ENCODE measurements around the gene TMEM147. TPM values are rescaled to one million over a fixed set of nuclear protein-coding genes. Genes with fewer than 3 reads are reported as not detected.

TMEM147 gene
- total and polyA plus RNA-seq, 10 of the 15 experiments (the other 5 are each of a cell fraction or from before 2014, with no cell fraction given): 53.4 to 145 (median 79.3) TPM

- TF ChIP-seq, protein P1, sequence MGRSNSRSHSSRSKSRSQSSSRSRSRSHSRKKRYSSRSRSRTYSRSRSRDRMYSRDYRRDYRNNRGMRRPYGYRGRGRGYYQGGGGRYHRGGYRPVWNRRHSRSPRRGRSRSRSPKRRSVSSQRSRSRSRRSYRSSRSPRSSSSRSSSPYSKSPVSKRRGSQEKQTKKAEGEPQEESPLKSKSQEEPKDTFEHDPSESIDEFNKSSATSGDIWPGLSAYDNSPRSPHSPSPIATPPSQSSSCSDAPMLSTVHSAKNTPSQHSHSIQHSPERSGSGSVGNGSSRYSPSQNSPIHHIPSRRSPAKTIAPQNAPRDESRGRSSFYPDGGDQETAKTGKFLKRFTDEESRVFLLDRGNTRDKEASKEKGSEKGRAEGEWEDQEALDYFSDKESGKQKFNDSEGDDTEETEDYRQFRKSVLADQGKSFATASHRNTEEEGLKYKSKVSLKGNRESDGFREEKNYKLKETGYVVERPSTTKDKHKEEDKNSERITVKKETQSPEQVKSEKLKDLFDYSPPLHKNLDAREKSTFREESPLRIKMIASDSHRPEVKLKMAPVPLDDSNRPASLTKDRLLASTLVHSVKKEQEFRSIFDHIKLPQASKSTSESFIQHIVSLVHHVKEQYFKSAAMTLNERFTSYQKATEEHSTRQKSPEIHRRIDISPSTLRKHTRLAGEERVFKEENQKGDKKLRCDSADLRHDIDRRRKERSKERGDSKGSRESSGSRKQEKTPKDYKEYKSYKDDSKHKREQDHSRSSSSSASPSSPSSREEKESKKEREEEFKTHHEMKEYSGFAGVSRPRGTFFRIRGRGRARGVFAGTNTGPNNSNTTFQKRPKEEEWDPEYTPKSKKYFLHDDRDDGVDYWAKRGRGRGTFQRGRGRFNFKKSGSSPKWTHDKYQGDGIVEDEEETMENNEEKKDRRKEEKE (IDR thresholded peaks at IDR 0.05): no peak
- TF ChIP-seq SMAD1 (IDR thresholded peaks at IDR 0.05; ENCODE audit: low read depth, partially characterized antibody) (no peak), KAT2A (conservative IDR thresholded peaks at IDR 0.05; ENCODE audit: control insufficient read depth, low read depth, low read length) (no peak), NFXL1 (IDR thresholded peaks at IDR 0.05; ENCODE audit: borderline replicate concordance) (no peak)
Observed at GRCh38 chr19:35596366-35596999, 51.1 kb downstream of the TMEM147 start (continued).

Other genes with a start within 250 kb of the TMEM147 start
Only the 7 nearest of the 25 such genes appear.
- not detected in 2 replicates for gene KRTDAP, start 55.2 kb upstream of the TMEM147 start, total RNA-seq (2014; rRNA removed)
- not detected in 2 replicates for gene KRTDAP, start 55.2 kb upstream of the TMEM147 start, total RNA-seq (2014; rRNA removed; fragmentation: Illumina TruSeq; extraction: Trizol)
- not detected in 2 replicates for gene KRTDAP, start 55.2 kb upstream of the TMEM147 start, total RNA-seq (2021)
- 0.23 TPM in 1 of 2 replicates, not detected in the other for gene KRTDAP, start 55.2 kb upstream of the TMEM147 start, polyA plus RNA-seq (2011; rRNA removed)
- gene KRTDAP, start 55.2 kb upstream of the TMEM147 start, polyA plus RNA-seq (2014; fragmentation: Illumina TruSeq; extraction: Trizol): not detected in 2 replicates
- not detected for gene KRTDAP, start 55.2 kb upstream of the TMEM147 start, polyA plus RNA-seq (2014; fragmentation: Nextera tagmentation; extraction: Ambion mirVana)
- not detected in 2 replicates for gene KRTDAP, start 55.2 kb upstream of the TMEM147 start, polyA plus RNA-seq (2014; rRNA removed)
- gene KRTDAP, start 55.2 kb upstream of the TMEM147 start, polyA plus RNA-seq (2016; fragmentation: Nextera tagmentation; extraction: Ambion mirVana): not detected
- gene DMKN, start 32.0 kb upstream of the TMEM147 start, total RNA-seq (2014; rRNA removed): 59.5 and 68.0 TPM in 2 replicates
- gene DMKN, start 32.0 kb upstream of the TMEM147 start, total RNA-seq (2014; rRNA removed; fragmentation: Illumina TruSeq; extraction: Trizol): 52.6 and 61.3 TPM in 2 replicates
- 57.8 and 64.9 TPM in 2 replicates for gene DMKN, start 32.0 kb upstream of the TMEM147 start, total RNA-seq (2021)
- gene DMKN, start 32.0 kb upstream of the TMEM147 start, polyA plus RNA-seq (2011; rRNA removed): 60.7 and 72.5 TPM in 2 replicates
- gene DMKN, start 32.0 kb upstream of the TMEM147 start, polyA plus RNA-seq (2014; fragmentation: Illumina TruSeq; extraction: Trizol): 90.7 and 102 TPM in 2 replicates
- 10 to 100 TPM; 36.4 to 43.3 TPM for gene DMKN, start 32.0 kb upstream of the TMEM147 start, polyA plus RNA-seq (2014; fragmentation: Nextera tagmentation; extraction: Ambion mirVana)
- gene DMKN, start 32.0 kb upstream of the TMEM147 start, polyA plus RNA-seq (2014; rRNA removed): 87.8 and 114 TPM in 2 replicates
- gene DMKN, start 32.0 kb upstream of the TMEM147 start, polyA plus RNA-seq (2016; fragmentation: Nextera tagmentation; extraction: Ambion mirVana): 10 to 100 TPM; 57.8 to 65.9 TPM
- not detected in 2 replicates for gene SBSN, start 17.3 kb upstream of the TMEM147 start, total RNA-seq (2014; rRNA removed)
- gene SBSN, start 17.3 kb upstream of the TMEM147 start, total RNA-seq (2014; rRNA removed; fragmentation: Illumina TruSeq; extraction: Trizol): not detected in 2 replicates
- not detected in 2 replicates for gene SBSN, start 17.3 kb upstream of the TMEM147 start, total RNA-seq (2021)
- not detected in 2 replicates for gene SBSN, start 17.3 kb upstream of the TMEM147 start, polyA plus RNA-seq (2011; rRNA removed)
- not detected in 2 replicates for gene SBSN, start 17.3 kb upstream of the TMEM147 start, polyA plus RNA-seq (2014; fragmentation: Illumina TruSeq; extraction: Trizol)
- gene SBSN, start 17.3 kb upstream of the TMEM147 start, polyA plus RNA-seq (2014; fragmentation: Nextera tagmentation; extraction: Ambion mirVana): not detected
- 0.09 TPM in 1 of 2 replicates, not detected in the other for gene SBSN, start 17.3 kb upstream of the TMEM147 start, polyA plus RNA-seq (2014; rRNA removed)
- gene SBSN, start 17.3 kb upstream of the TMEM147 start, polyA plus RNA-seq (2016; fragmentation: Nextera tagmentation; extraction: Ambion mirVana): not detected
- gene GAPDHS, start 12.2 kb upstream of the TMEM147 start, total RNA-seq (2014; rRNA removed): not detected in 2 replicates
- gene GAPDHS, start 12.2 kb upstream of the TMEM147 start, total RNA-seq (2014; rRNA removed; fragmentation: Illumina TruSeq; extraction: Trizol): not detected in 2 replicates
- not detected in 2 replicates for gene GAPDHS, start 12.2 kb upstream of the TMEM147 start, total RNA-seq (2021)
- 0.08 TPM in 1 of 2 replicates, not detected in the other for gene GAPDHS, start 12.2 kb upstream of the TMEM147 start, polyA plus RNA-seq (2011; rRNA removed)
- gene GAPDHS, start 12.2 kb upstream of the TMEM147 start, polyA plus RNA-seq (2014; fragmentation: Illumina TruSeq; extraction: Trizol): not detected in 2 replicates
- not detected for gene GAPDHS, start 12.2 kb upstream of the TMEM147 start, polyA plus RNA-seq (2014; fragmentation: Nextera tagmentation; extraction: Ambion mirVana)
- not detected in 2 replicates for gene GAPDHS, start 12.2 kb upstream of the TMEM147 start, polyA plus RNA-seq (2014; rRNA removed)
- gene GAPDHS, start 12.2 kb upstream of the TMEM147 start, polyA plus RNA-seq (2016; fragmentation: Nextera tagmentation; extraction: Ambion mirVana): not detected
- gene ATP4A, start 18.0 kb downstream of the TMEM147 start, total RNA-seq (2014; rRNA removed): 0.11 TPM in 2 replicates
- not detected in 2 replicates for gene ATP4A, start 18.0 kb downstream of the TMEM147 start, total RNA-seq (2014; rRNA removed; fragmentation: Illumina TruSeq; extraction: Trizol)
- 0.16 and 0.18 TPM in 2 replicates for gene ATP4A, start 18.0 kb downstream of the TMEM147 start, total RNA-seq (2021)
- gene ATP4A, start 18.0 kb downstream of the TMEM147 start, polyA plus RNA-seq (2011; rRNA removed): 0.69 and 1.5 TPM in 2 replicates
- gene ATP4A, start 18.0 kb downstream of the TMEM147 start, polyA plus RNA-seq (2014; fragmentation: Illumina TruSeq; extraction: Trizol): 0.03 and 0.11 TPM in 2 replicates
- under 1 TPM in 1 of 2 experiments, not detected in 1; 0.04 TPM for gene ATP4A, start 18.0 kb downstream of the TMEM147 start, polyA plus RNA-seq (2014; fragmentation: Nextera tagmentation; extraction: Ambion mirVana)
- 0.09 and 0.20 TPM in 2 replicates for gene ATP4A, start 18.0 kb downstream of the TMEM147 start, polyA plus RNA-seq (2014; rRNA removed)
- under 1 TPM in 1 of 2 experiments, not detected in 1; 0.13 TPM for gene ATP4A, start 18.0 kb downstream of the TMEM147 start, polyA plus RNA-seq (2016; fragmentation: Nextera tagmentation; extraction: Ambion mirVana)
- gene PMIS2, start 40.5 kb downstream of the TMEM147 start, total RNA-seq (2014; rRNA removed): not detected in 2 replicates
- gene PMIS2, start 40.5 kb downstream of the TMEM147 start, total RNA-seq (2014; rRNA removed; fragmentation: Illumina TruSeq; extraction: Trizol): not detected in 2 replicates
- gene PMIS2, start 40.5 kb downstream of the TMEM147 start, total RNA-seq (2021): not detected in 2 replicates
- not detected in 2 replicates for gene PMIS2, start 40.5 kb downstream of the TMEM147 start, polyA plus RNA-seq (2011; rRNA removed)
- gene PMIS2, start 40.5 kb downstream of the TMEM147 start, polyA plus RNA-seq (2014; fragmentation: Illumina TruSeq; extraction: Trizol): not detected in 2 replicates
- gene PMIS2, start 40.5 kb downstream of the TMEM147 start, polyA plus RNA-seq (2014; fragmentation: Nextera tagmentation; extraction: Ambion mirVana): not detected
- gene PMIS2, start 40.5 kb downstream of the TMEM147 start, polyA plus RNA-seq (2014; rRNA removed): not detected in 2 replicates
- not detected for gene PMIS2, start 40.5 kb downstream of the TMEM147 start, polyA plus RNA-seq (2016; fragmentation: Nextera tagmentation; extraction: Ambion mirVana)
- 25.7 and 28.0 TPM in 2 replicates for gene HAUS5, start 67.1 kb downstream of the TMEM147 start, total RNA-seq (2014; rRNA removed)
- 8.6 and 8.9 TPM in 2 replicates for gene HAUS5, start 67.1 kb downstream of the TMEM147 start, total RNA-seq (2014; rRNA removed; fragmentation: Illumina TruSeq; extraction: Trizol)
- gene HAUS5, start 67.1 kb downstream of the TMEM147 start, total RNA-seq (2021): 32.6 and 34.9 TPM in 2 replicates
- 7.9 and 9.7 TPM in 2 replicates for gene HAUS5, start 67.1 kb downstream of the TMEM147 start, polyA plus RNA-seq (2011; rRNA removed)
- gene HAUS5, start 67.1 kb downstream of the TMEM147 start, polyA plus RNA-seq (2014; fragmentation: Illumina TruSeq; extraction: Trizol): 5.1 and 7.6 TPM in 2 replicates
- 1 to 10 TPM; 3.1 to 3.6 TPM for gene HAUS5, start 67.1 kb downstream of the TMEM147 start, polyA plus RNA-seq (2014; fragmentation: Nextera tagmentation; extraction: Ambion mirVana)
- gene HAUS5, start 67.1 kb downstream of the TMEM147 start, polyA plus RNA-seq (2014; rRNA removed): 25.5 and 28.5 TPM in 2 replicates
- gene HAUS5, start 67.1 kb downstream of the TMEM147 start, polyA plus RNA-seq (2016; fragmentation: Nextera tagmentation; extraction: Ambion mirVana): 10 to 100 TPM; 31.3 to 32.0 TPM

Measured in GM12878 (cell line).